Mesendoderm (in vitro differentiated cells): ENCODE results near the gene LENEP.

ENCODE experiments used
- DNase-seq: peaks from one replicate; pipeline ENCODE4 v3.0.0; 2013
- H2AK5ac ChIP-seq: 2 replicates; pipeline ENCODE4 v1.6.1; 2013; ENCODE audit warnings: low read length, inconsistent platforms
- H2BK120ac ChIP-seq: 2 replicates; pipeline ENCODE4 v1.6.1; 2013; ENCODE audit warnings: low read depth, mild to moderate bottlenecking, low read length, moderate library complexity, mixed read lengths
- H2BK15ac ChIP-seq: replicated peaks from 2 replicates; pipeline ENCODE4 v1.6.1; 2013; ENCODE audit warnings: low read depth, mild to moderate bottlenecking, moderate library complexity
- H2BK5ac ChIP-seq: 2 replicates; pipeline ENCODE4 v1.6.1; 2013; ENCODE audit warnings: low read length, inconsistent platforms
- H3K18ac ChIP-seq: 2 replicates; pipeline ENCODE4 v1.6.1; 2013; ENCODE audit warnings: mild to moderate bottlenecking, low read length, mixed read lengths
- H3K23ac ChIP-seq: one replicate; pipeline ENCODE4 v1.6.1; 2013; ENCODE audit warnings: low read length
- H3K27ac ChIP-seq: 2 replicates; pipeline ENCODE4 v1.5.1; 2013; ENCODE audit warnings: low read depth, mild to moderate bottlenecking, inconsistent platforms, low read length, moderate library complexity
- H3K27me3 ChIP-seq: 2 replicates; pipeline ENCODE4 v1.6.1; 2013; ENCODE audit warnings: low read length, control low read depth, mild to moderate bottlenecking, inconsistent platforms; ENCODE audit not compliant: insufficient read depth, poor library complexity
- H3K36me3 ChIP-seq: 2 replicates; pipeline ENCODE4 v1.6.1; 2013; ENCODE audit warnings: low read length, inconsistent platforms; ENCODE audit not compliant: control insufficient read depth, insufficient read depth
- H3K4ac ChIP-seq: one replicate; pipeline ENCODE4 v1.6.1; 2013; ENCODE audit warnings: low read depth, mild to moderate bottlenecking, low read length, moderate library complexity
- H3K4me1 ChIP-seq: 2 replicates; pipeline ENCODE4 v1.6.1; 2013; ENCODE audit warnings: low read depth, low read length, inconsistent platforms; ENCODE audit not compliant: control insufficient read depth
- H3K4me2 ChIP-seq: 2 replicates; pipeline ENCODE4 v1.6.1; 2013; ENCODE audit warnings: low read length
- H3K4me3 ChIP-seq: 2 replicates; pipeline ENCODE4 v1.5.1; 2013; ENCODE audit warnings: mild to moderate bottlenecking, low read length
- H3K56ac ChIP-seq: one replicate; pipeline ENCODE4 v1.6.1; 2013; ENCODE audit warnings: low read length
- H3K79me1 ChIP-seq: 2 replicates; pipeline ENCODE4 v1.6.1; 2013; ENCODE audit warnings: low read length, inconsistent platforms
- H3K79me2 ChIP-seq: 2 replicates; pipeline ENCODE4 v1.6.1; 2013; ENCODE audit warnings: mild to moderate bottlenecking, low read length; ENCODE audit not compliant: control insufficient read depth, insufficient read depth
- H3K9ac ChIP-seq: 2 replicates; pipeline ENCODE4 v1.6.1; 2013; ENCODE audit warnings: low read length, inconsistent platforms
- H4K5ac ChIP-seq: one replicate; pipeline ENCODE4 v1.6.1; 2013; ENCODE audit warnings: low read length
- H4K8ac ChIP-seq: one replicate; pipeline ENCODE4 v1.6.1; 2013; ENCODE audit warnings: low read depth, mild to moderate bottlenecking, control low read depth, low read length, moderate library complexity
- WGBS: extraction: QIAGEN DNeasy Blood & Tissue Kit; methylation state at CpG from one replicate; pipeline ENCODE4 v1.1.7; 2013; ENCODE audit warnings: low lambda C conversion rate, missing lambda C conversion rate; ENCODE audit not compliant: insufficient coverage; ENCODE audit errors: extremely low coverage; 5-methylcytosine and 5-hydroxymethylcytosine counted together

LENEP gene

GRCh38 chr1:155014709-155015508 is 21.5 kb downstream of the LENEP start:
- no peak overlapping the region for H4K8ac ChIP-seq
- H3K18ac ChIP-seq: no peak overlapping the region
- H2BK5ac ChIP-seq: no peak overlapping the region
- no peak overlapping the region for H3K4me2 ChIP-seq
- H2BK120ac ChIP-seq: no peak overlapping the region
- H3K9ac ChIP-seq: no peak overlapping the region
- H3K4me3 ChIP-seq: no peak overlapping the region
- H2BK15ac ChIP-seq: no peak overlapping the region
- no peak overlapping the region for H2AK5ac ChIP-seq
- no peaks in the 10 kb centered on the region for H3K79me2 ChIP-seq
- no CpG with 5 or more reads among the region's 31 CpGs for WGBS
- no peak overlapping the region for H3K27ac ChIP-seq
- DNase-seq: no peak
- no peak overlapping the region for H3K4ac ChIP-seq
- H3K4me1 ChIP-seq: peaks cover 15% of the 10 kb centered on the region
- H3K27me3 ChIP-seq: no peaks in the 10 kb centered on the region
- H3K36me3 ChIP-seq: no peaks in the 10 kb centered on the region
- H3K23ac ChIP-seq: no peak overlapping the region
- no peak overlapping the region for H4K5ac ChIP-seq
- peaks cover 2% of the 10 kb centered on the region for H3K79me1 ChIP-seq
- no peak overlapping the region for H3K56ac ChIP-seq

GRCh38 chr1:155015527-155016230 is 22.3 kb downstream of the LENEP start:
- H3K79me2 ChIP-seq: no peaks in the 10 kb centered on the region
- no peak overlapping the region for H3K4ac ChIP-seq
- WGBS: no CpG with 5 or more reads among the region's 16 CpGs

GRCh38 chr1:155016231-155016831 is 22.9 kb downstream of the LENEP start:
- H3K4me1 ChIP-seq: peaks cover 15% of the 10 kb centered on the region
- H3K27me3 ChIP-seq: no peaks in the 10 kb centered on the region
- peak overlapping the region; percentile 25 for H3K4ac ChIP-seq
- no peak overlapping the region for H3K9ac ChIP-seq
- peaks cover 2% of the 10 kb centered on the region for H3K79me1 ChIP-seq
- H2AK5ac ChIP-seq: no peak overlapping the region
- no peak overlapping the region for H4K5ac ChIP-seq
- no peak overlapping the region for H4K8ac ChIP-seq
- no peak overlapping the region for H3K23ac ChIP-seq
- H3K18ac ChIP-seq: peak overlapping the region; percentile 19
- H3K27ac ChIP-seq: peak overlapping the region; percentile 76
- H3K79me2 ChIP-seq: no peaks in the 10 kb centered on the region
- no peak overlapping the region for H3K4me2 ChIP-seq
- H2BK120ac ChIP-seq: no peak overlapping the region
- H2BK5ac ChIP-seq: no peak overlapping the region
- peak overlapping the region; percentile 94 for H3K56ac ChIP-seq
- no CpG with 5 or more reads among the region's 26 CpGs for WGBS
- no peak overlapping the region for H2BK15ac ChIP-seq
- DNase-seq: no peak
- no peak overlapping the region for H3K4me3 ChIP-seq
- H3K36me3 ChIP-seq: no peaks in the 10 kb centered on the region

More at GRCh38 chr1:155015527-155016230, 22.3 kb downstream of the LENEP start:
- Histone ChIP-seq H3K18ac (no peak overlapping the region), H3K36me3 (no peaks in the 10 kb centered on the region), H2BK120ac (no peak overlapping the region), H3K4me1 (peaks cover 15% of the 10 kb centered on the region), H3K79me1 (peaks cover 2% of the 10 kb centered on the region), H3K27me3 (no peaks in the 10 kb centered on the region), H3K27ac (no peak overlapping the region), H4K8ac (no peak overlapping the region), H3K23ac (no peak overlapping the region), H3K4me2 (no peak overlapping the region), H3K9ac (no peak overlapping the region), H2BK15ac (no peak overlapping the region), H2AK5ac (no peak overlapping the region), H3K4me3 (no peak overlapping the region), H4K5ac (no peak overlapping the region), H2BK5ac (no peak overlapping the region), H3K56ac (no peak overlapping the region)
- no peak for DNase-seq

GRCh38 chr1:155017041-155017945 is 23.9 kb downstream of the LENEP start:
- H3K56ac ChIP-seq: peak overlapping the region; percentile 94
- no peaks in the 10 kb centered on the region for H3K27me3 ChIP-seq
- no peak overlapping the region for H4K5ac ChIP-seq
- no peaks in the 10 kb centered on the region for H3K79me2 ChIP-seq
- peak; percentile 99 for DNase-seq
- no peaks in the 10 kb centered on the region for H3K36me3 ChIP-seq
- peak overlapping the region; percentile 82 for H3K9ac ChIP-seq
- peak overlapping the region; percentile 8 for H2BK120ac ChIP-seq
- H4K8ac ChIP-seq: no peak overlapping the region
- peak overlapping the region; percentile 76 for H3K27ac ChIP-seq
- peak overlapping the region; percentile 93 for H2BK5ac ChIP-seq
- peak overlapping the region; percentile 85 for H2AK5ac ChIP-seq
- no peak overlapping the region for H3K4me3 ChIP-seq
- no peaks in the 10 kb centered on the region for H3K79me1 ChIP-seq
- H3K4me1 ChIP-seq: peaks cover 11% of the 10 kb centered on the region
- peak overlapping the region; percentile 52 for H3K4me2 ChIP-seq
- WGBS: no CpG with 5 or more reads among the region's 49 CpGs
- H2BK15ac ChIP-seq: no peak overlapping the region
- peak overlapping the region; percentile 80 for H3K23ac ChIP-seq
- H3K4ac ChIP-seq: peak overlapping the region; percentile 25
- H3K18ac ChIP-seq: peak overlapping the region; percentile 24

- Histone ChIP-seq H3K9ac (peak overlapping the region; percentile 65), H3K27ac (peak overlapping the region; percentile 37), H3K79me1 (no peaks in the 10 kb centered on the region), H3K79me2 (no peaks in the 10 kb centered on the region), H2AK5ac (peak overlapping the region; percentile 69), H3K4me1 (peaks cover 9% of the 10 kb centered on the region), H3K36me3 (no peaks in the 10 kb centered on the region), H2BK15ac (no peak overlapping the region), H3K23ac (no peak overlapping the region), H3K4me3 (no peak overlapping the region), H2BK120ac (no peak overlapping the region), H4K5ac (no peak overlapping the region), H2BK5ac (no peak overlapping the region), H3K27me3 (no peaks in the 10 kb centered on the region), H3K4me2 (peak overlapping the region; percentile 42), H3K56ac (peak overlapping the region; percentile 70), H3K4ac (no peak overlapping the region), H4K8ac (no peak overlapping the region), H3K18ac (peak overlapping the region; percentile 24)
- no peak for DNase-seq
- whole genome bisulfite sequencing: no CpG with 5 or more reads among the region's 6 CpGs
These were observed 24.5 kb downstream of the LENEP start for GRCh38 chr1:155017946-155018316.
